ENCODE measurements around the gene RAVER1.
A peak's percentile ranks its signal among the peaks of the same experiment; 100 is the strongest.

DNA sequence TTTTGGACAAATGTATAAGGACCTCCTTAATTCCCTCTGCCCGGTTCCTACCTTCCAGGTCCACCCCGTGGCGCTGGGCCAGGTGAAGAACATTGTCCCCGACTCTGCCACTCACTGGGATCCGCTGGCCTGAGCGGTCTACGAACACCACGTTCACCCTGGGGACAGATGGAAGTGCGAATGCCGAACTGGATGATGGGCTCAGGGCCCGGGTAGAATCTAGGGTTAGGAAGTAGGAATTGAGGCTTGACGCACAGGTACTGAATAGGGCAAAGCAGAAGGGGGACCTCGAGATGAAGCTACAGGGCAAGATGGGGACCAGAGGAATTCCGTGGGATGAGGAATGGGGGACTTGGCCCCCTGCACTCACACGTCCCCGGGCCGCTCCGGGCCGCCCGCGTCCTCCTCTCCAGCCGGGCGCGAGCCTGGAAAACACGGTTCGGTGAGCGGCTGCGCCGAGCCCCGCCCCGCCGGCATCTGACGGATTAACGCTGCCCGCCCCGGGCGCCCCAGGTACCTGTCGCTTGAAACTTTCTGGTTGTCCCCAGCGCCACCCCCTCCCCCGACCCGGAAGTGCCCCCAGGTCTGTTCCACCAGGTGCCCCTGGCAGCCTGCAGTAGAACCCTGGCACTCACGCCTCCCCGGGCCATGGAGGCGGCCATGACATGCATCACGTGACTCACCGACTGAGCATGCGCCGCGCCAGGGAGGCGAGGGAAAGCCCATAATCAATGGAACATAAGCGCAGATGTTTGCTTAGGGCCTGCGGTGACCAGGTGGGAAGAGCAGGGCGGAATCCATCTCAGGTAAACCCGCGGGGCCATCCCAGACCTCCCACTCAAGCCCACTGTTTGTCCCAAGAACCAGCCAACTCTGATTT is 17.8 kb downstream of the RAVER1 start, which contains the start of gene FDX2:
- no peak for TF ChIP-seq CTCF (IDR thresholded peaks at IDR 0.05 in 8 of 11, conservative IDR thresholded peaks at IDR 0.05 in 3 of 11)
- no peak for TF ChIP-seq POLR2A (IDR thresholded peaks at IDR 0.05)
- peak; percentile 88 to 94 (median 89) for TF ChIP-seq POLR2AphosphoS5 (IDR thresholded peaks at IDR 0.05)
